ENCODE results near the gene SPTSSA. TPM values are rescaled to one million over a fixed set of nuclear protein-coding genes. Genes with fewer than 3 reads are reported as not detected.
A peak's percentile ranks its signal among the peaks of the same experiment; 100 is the strongest.

The SPTSSA gene
- total RNA-seq, 1 experiment from 2014 or later = 14.0 TPM

GRCh38 chr14:34466691-34467090 lies 4.7 kb upstream of the SPTSSA start:
- BruUV-seq (replicated peaks) = no TSS peak
- Histone ChIP-seq H2AFZ (ENCODE audit: low read length) (no peak overlapping the region), H3K9me2 (replicated peaks; ENCODE audit: low read length) (no peaks in the 10 kb centered on the region), H3K27ac (ENCODE audit: low read length) (no peak overlapping the region), H3K9ac (ENCODE audit: low read length) (no peak overlapping the region), H3K4me1 (ENCODE audit: insufficient read depth, low read length) (peaks cover 6% of the 10 kb centered on the region), H3F3A (ENCODE audit: low read length, unreplicated experiment) (no peaks in the 10 kb centered on the region), H3K4me2 (ENCODE audit: low read length) (no peak overlapping the region), H3K79me2 (ENCODE audit: low read length) (peaks cover 1% of the 10 kb centered on the region), H4K20me1 (ENCODE audit: low read length) (no peaks in the 10 kb centered on the region), H3K4me3 (ENCODE audit: low read length) (no peak overlapping the region), H3K27me3 (ENCODE audit: low read length) (no peaks in the 10 kb centered on the region), H3K36me3 (ENCODE audit: low read depth, low read length) (no peaks in the 10 kb centered on the region), H3K9me3 (ENCODE audit: low read length) (no peaks in the 10 kb centered on the region)
- ChIA-PET CTCF (no interaction called here), POLR2A (ENCODE audit: unreplicated experiment) (interaction anchor here (0.5 kb wide), 1 partner anchor 29 kb away, joined by 6 read pairs; no protein-coding TSS in a partner anchor)
- no peak for ATAC-seq
- intact Hi-C loops (cut with micrococcal nuclease) = no loop called here
- no peak for DNase-seq
- TF ChIP-seq EZH2 (IDR thresholded peaks at IDR 0.05; ENCODE audit: low read length, unreplicated experiment) (no peak), EZH2phosphoT487 (IDR thresholded peaks at IDR 0.05; ENCODE audit: borderline replicate concordance, low read length) (no peak), CTCF (conservative IDR thresholded peaks at IDR 0.05; ENCODE audit: low read depth, low read length) (no peak)

- Histone ChIP-seq H4K20me1 (ENCODE audit: low read length) (peaks cover 13% of the 10 kb centered on the region), H3K9me2 (replicated peaks; ENCODE audit: low read length) (no peaks in the 10 kb centered on the region), H3K27ac (ENCODE audit: low read length) (no peak overlapping the region), H3K4me1 (ENCODE audit: insufficient read depth, low read length) (peaks cover 14% of the 10 kb centered on the region), H3K9ac (ENCODE audit: low read length) (no peak overlapping the region), H3F3A (ENCODE audit: low read length, unreplicated experiment) (no peaks in the 10 kb centered on the region), H3K9me3 (ENCODE audit: low read length) (no peaks in the 10 kb centered on the region), H3K36me3 (ENCODE audit: low read depth, low read length) (no peaks in the 10 kb centered on the region), H3K79me2 (ENCODE audit: low read length) (peaks cover 16% of the 10 kb centered on the region), H2AFZ (ENCODE audit: low read length) (no peak overlapping the region), H3K4me2 (ENCODE audit: low read length) (no peak overlapping the region), H3K27me3 (ENCODE audit: low read length) (no peaks in the 10 kb centered on the region), H3K4me3 (ENCODE audit: low read length) (no peak overlapping the region)
- BruUV-seq (replicated peaks) = no TSS peak
- TF ChIP-seq CTCF (conservative IDR thresholded peaks at IDR 0.05; ENCODE audit: low read depth, low read length) = no peak
- ATAC-seq (no peak), DNase-seq (peak; percentile 18)
- intact Hi-C loops (cut with micrococcal nuclease) = no loop called here
- POLR2A ChIA-PET (ENCODE audit: unreplicated experiment) = no interaction called here
- CTCF ChIA-PET = interaction anchor here (0.6 kb wide), 1 partner anchor 1698 kb away, joined by 3 read pairs; no protein-coding TSS in a partner anchor
These were observed 3.2 kb upstream of the SPTSSA start for GRCh38 chr14:34465069-34465859.

- BruUV-seq (replicated peaks) = no TSS peak
- no peaks in the 10 kb centered on the region for H3K9me2 ChIP-seq (replicated peaks; ENCODE audit: low read length)
These were observed 1.5 kb upstream of the SPTSSA start for GRCh38 chr14:34463598-34463961.

More at GRCh38 chr14:34463598-34463961, 1.5 kb upstream of the SPTSSA start:
- Histone ChIP-seq H3K27ac (ENCODE audit: low read length) (no peak overlapping the region), H3K79me2 (ENCODE audit: low read length) (peaks cover 32% of the 10 kb centered on the region), H3K27me3 (ENCODE audit: low read length) (no peaks in the 10 kb centered on the region), H3K36me3 (ENCODE audit: low read depth, low read length) (no peaks in the 10 kb centered on the region), H3K9ac (ENCODE audit: low read length) (no peak overlapping the region), H3K4me2 (ENCODE audit: low read length) (no peak overlapping the region), H3K9me3 (ENCODE audit: low read length) (no peaks in the 10 kb centered on the region), H2AFZ (ENCODE audit: low read length) (no peak overlapping the region), H3F3A (ENCODE audit: low read length, unreplicated experiment) (no peaks in the 10 kb centered on the region), H3K4me3 (ENCODE audit: low read length) (no peak overlapping the region), H4K20me1 (ENCODE audit: low read length) (peaks cover 25% of the 10 kb centered on the region), H3K4me1 (ENCODE audit: insufficient read depth, low read length) (peaks cover 21% of the 10 kb centered on the region)
- intact Hi-C loops (cut with micrococcal nuclease) = loop anchor here (5.0 kb wide), 2 partner anchors 74 to 131 kb away; partner anchors contain the start of gene EAPP
- ATAC-seq (no peak), DNase-seq (no peak)
- ChIA-PET CTCF (no interaction called here), POLR2A (ENCODE audit: unreplicated experiment) (interaction anchor here (0.6 kb wide), 1 partner anchor 1449 kb away, joined by 5 read pairs; no protein-coding TSS in a partner anchor)
- no peak for TF ChIP-seq EZH2 (IDR thresholded peaks at IDR 0.05; ENCODE audit: low read length, unreplicated experiment)
- no peak for TF ChIP-seq CTCF (conservative IDR thresholded peaks at IDR 0.05; ENCODE audit: low read depth, low read length)
- TF ChIP-seq EZH2phosphoT487 (IDR thresholded peaks at IDR 0.05; ENCODE audit: borderline replicate concordance, low read length) = no peak
